GM19099 (cell line): Measurements from ENCODE around the gene IDH1.

ENCODE experiments used
- POLR2A ChIP-seq: IDR thresholded peaks from 3 replicates; pipeline ENCODE4 v1.6.1; 2011; ENCODE audit warnings: low read depth; ENCODE audit not compliant: insufficient read length; ENCODE audit errors: extremely low read depth

The IDH1 gene

GRCh38 chr2:208244422-208244821 is 10.4 kb downstream of the IDH1 start:
- no peak for TF ChIP-seq POLR2A

DNA sequence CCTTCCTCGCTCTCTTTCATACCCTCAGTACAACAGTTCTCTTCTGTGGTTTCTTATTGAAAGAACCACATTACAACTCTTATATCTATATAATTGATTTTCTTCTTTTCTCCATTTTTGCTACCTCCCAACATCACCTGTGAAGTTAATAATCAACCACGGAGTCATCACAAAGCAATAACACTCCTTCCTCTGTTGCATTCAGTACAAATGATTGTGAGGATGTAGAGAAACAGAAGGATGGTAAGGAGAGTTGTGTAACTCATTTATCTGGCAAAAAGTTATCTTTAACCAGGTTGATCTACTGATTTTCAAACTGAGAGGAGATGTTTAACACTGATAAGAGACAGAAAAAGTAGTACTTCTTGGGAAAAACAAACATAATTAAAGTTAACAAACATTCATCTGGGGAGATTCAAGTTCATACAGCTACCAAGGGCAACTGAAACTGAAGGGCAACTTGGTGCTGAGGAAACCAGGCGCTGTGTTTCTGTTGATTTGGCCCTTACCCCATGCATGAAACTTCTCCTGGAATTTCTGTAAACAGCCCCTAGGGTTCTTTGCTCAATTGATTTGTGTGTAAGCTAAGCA is 14.2 kb downstream of the IDH1 start:
- no peak for TF ChIP-seq POLR2A

GRCh38 chr2:208239770-208240493 is 14.9 kb downstream of the IDH1 start:
- no peak for TF ChIP-seq POLR2A

- TF ChIP-seq POLR2A = no peak
Measured at GRCh38 chr2:208235860-208236259, 19.0 kb downstream of the IDH1 start.

DNA sequence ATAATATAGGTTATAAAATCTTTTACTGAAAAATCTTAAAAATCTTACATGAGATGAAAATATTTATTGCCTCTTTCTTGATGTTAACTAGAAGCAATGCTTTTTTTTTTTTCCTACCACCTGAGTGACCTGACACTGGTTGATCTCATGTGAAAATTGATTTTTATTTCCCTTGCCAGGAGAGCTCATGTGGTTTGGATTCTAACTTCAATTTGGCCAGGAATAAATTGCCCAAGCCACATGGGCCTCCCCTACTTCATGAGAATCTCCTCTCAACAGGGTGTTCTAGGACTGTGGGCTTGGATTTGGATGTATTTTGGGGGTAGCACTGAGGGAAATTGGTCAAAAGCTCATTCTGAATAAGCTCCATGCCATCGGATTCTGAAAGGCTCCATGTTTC is 20.1 kb downstream of the IDH1 start:
- no peak for TF ChIP-seq POLR2A

DNA sequence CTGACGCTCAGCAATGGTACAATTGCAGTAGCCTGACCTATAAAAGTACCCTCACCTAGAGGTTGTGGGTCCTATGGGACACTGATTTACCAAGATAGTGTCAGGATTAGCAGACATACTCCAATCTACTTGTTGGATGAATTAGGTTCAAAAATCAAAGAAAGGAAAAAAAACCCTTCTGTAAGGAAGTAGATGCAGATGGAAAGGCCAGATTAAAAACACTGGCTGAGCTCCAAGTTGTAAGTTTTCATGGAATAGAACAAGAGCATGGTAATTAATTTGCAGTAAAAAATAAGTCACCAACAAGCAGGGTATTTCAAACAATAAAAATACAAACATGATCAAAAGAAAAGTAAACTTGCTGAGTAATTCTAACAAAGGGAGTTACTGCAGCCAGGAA is 26.4 kb downstream of the IDH1 start:
- no peak for TF ChIP-seq POLR2A

- no peak for TF ChIP-seq POLR2A
Measured at GRCh38 chr2:208227581-208228232, 27.2 kb downstream of the IDH1 start.

- no peak for TF ChIP-seq POLR2A
Measured at GRCh38 chr2:208224802-208225201, 30.1 kb downstream of the IDH1 start.

- no peak for TF ChIP-seq POLR2A
Measured at GRCh38 chr2:208222351-208222750, 32.5 kb downstream of the IDH1 start.

GRCh38 chr2:208210688-208211451 is 44.0 kb downstream of the IDH1 start:
- TF ChIP-seq POLR2A = no peak

DNA sequence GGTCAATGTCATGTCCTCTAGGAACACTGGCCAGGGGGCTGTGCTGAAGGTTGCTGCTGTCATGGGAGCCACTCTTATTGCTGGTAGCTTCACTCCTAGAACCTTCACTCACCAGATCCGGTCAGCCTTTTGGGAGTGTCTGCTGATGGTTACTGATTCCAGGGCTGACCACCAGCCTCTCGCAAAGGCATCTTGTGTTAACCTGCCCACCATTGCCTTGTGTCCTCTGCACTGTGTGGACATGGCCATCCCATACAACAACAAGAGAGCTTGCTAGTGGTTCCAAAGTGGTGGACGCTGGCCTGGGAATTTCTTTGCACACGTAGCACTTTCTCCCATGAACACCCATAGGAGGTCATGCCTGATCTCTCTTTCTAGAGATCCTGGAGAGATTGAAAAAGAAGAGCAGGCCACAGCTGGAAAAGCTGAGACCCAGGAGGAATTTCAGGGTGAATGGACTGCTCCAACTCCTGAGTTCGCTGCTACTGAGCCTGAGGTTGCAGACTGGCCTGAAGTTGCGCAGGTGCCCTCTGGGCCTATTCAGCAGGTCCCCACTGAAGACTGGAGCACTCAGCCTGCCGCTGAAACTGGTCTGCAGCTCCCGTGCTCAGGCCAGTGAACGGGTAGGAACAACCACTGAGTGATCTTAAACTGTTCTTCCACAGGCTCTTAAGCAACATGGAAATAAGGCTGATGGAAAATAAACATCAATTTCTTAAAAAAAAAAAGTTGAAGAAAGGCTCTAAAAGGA is 46.4 kb downstream of the IDH1 start:
- no peak for TF ChIP-seq POLR2A

DNA sequence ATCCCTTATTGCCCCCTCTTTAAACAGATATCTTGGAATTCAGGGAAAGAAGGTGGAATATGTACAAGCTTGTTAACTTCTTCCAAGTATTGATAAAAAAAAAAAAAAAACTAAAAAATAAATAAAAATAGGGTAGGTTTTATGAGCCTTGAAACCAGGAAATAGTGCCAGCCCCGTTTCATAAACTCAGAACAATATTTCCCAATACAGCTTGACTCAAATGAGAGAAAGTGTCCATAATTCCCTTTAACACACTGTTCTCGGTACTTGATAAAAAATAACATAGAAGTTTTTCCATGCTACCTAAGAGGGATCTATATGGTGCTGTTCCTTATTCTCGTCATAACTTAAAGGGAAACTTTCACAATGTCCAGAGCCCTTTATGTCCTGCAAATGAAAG is 47.1 kb downstream of the IDH1 start:
- no peak for TF ChIP-seq POLR2A

GRCh38 chr2:208204166-208204565 is 50.7 kb downstream of the IDH1 start:
- no peak for TF ChIP-seq POLR2A

DNA sequence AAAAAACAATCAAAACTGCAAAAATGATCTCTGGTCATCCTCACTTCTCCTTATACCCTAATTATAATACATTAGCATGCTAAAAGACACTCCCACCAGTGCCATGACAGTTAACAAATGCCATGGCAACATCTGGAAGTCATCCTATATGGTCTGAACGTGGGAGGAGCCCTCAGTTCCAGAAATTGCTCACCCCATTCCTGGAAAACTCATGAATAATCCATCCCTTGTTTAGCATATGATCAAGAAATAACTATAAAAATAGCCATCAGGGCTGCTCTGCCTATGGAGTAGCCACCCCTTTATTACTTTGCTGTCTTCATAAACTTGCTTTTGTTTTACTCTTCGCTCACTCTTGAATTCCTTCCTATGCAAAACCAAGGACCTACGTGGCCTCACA is 59.3 kb downstream of the IDH1 start:
- no peak for TF ChIP-seq POLR2A
